HG03571 (cell line): ENCODE results near the gene MRPL18.
"Not testable (repeated sequence)": the region's sequence is repeated elsewhere in the genome, so short reads cannot be mapped to it uniquely, and the experiment has no call there.

ENCODE experiments used
- ATAC-seq: cut with Tn5 transposase; IDR thresholded peaks from one replicate; pipeline ENCODE4 v1.9.1; 2021; ENCODE audit not compliant: unreplicated experiment

The MRPL18 gene

GRCh38 chr6:159815410-159815809 lies 25.1 kb downstream of the MRPL18 start:
- no peak for ATAC-seq

DNA sequence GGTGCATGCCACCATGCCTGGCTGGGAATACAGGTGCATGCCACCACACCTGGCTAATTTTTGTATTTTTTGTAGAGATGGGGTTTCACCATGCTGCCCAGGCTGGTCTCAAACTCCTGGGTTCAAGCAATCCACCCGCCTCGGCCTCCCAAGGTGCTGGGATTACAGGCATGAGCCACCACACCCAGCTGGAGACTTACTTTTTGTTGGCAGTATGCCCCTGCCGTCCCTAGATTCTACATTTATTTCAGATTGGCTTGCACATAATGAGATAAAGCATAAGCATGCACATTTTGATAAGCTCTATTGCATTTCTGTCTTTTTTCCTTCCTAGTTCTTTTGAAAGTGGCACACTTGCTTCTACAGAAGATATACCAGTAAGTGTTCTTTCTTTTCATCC lies 26.5 kb downstream of the MRPL18 start:
- ATAC-seq: not testable (repeated sequence)

GRCh38 chr6:159817951-159818739 lies 27.9 kb downstream of the MRPL18 start:
- no peak for ATAC-seq

- no peak for ATAC-seq
Measured at GRCh38 chr6:159819098-159819497, 28.8 kb downstream of the MRPL18 start.

DNA sequence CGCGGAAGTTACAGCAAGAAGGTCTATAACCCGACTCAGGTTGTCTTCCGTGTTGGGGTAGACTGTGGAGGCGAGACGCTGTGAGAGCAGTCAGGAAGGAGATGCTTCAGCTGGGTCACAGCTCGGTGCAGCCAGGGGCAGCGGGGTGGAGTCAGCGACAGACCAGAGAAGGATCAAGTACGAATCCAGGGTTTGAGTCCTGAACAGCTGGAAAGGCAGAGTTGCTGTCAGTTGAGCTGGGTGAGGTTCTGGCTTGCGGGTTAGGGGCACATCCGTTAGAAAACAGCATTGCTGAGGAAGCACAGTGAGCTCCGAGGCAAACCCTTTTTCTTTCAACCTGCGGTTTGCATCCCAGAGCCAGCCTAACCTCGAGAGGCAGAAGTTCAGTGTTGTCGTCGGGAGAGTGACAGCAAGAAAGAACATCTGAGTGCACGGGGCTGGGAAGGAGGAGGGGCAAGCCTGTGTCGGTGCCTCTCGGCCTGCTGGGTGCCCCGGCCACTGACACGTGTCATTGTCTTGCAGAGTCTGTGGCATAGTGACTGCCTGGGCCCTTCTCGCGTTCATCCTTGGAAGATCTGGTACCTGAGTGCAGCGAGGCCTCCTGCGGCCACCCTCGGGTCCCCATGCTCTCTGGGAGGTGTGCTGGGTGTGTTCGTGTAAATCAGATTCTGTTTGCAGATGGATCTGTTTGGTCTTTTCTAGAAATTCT lies 29.8 kb downstream of the MRPL18 start:
- ATAC-seq: no peak

- ATAC-seq: no peak
Measured at GRCh38 chr6:159821122-159821521, 30.9 kb downstream of the MRPL18 start.

DNA sequence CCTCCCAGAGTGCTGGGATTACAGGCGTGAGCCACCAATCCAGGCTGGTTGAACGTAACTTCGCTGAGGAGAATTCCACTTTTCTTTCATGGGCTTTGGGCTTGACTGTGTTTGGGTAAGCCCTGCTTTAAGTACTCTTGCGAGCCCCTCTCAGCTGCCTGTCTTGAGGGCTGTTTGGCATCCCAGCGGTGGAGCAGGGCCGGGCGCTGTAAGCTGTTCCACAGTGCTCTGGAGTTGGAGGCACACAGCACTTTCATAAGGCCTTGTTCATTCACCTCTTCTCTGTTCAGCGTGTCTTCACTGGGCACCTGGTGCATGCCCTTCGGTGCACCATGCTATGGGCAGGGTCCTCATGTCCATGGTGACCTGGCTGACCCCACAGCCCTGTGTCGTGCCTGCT lies 31.5 kb downstream of the MRPL18 start:
- ATAC-seq: no peak

DNA sequence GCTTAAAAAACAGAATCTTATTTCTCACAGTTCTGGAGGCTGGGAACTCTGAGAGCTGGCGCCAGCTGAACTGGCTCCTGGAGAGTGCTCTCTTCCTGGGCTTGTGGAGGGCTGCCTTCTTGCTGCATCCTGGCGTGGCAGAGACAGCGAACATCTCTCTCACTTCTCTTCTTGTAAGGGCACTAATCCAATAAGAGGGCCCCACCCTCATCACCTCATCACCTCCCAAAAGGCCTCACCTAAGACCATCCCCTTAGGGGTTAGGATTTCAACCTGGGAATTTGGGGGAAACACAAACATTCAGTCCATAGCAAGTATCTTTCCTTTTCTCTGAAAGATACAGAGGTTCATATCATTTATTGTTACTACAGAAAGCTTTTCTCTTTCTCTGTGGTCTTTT lies 33.7 kb downstream of the MRPL18 start:
- ATAC-seq: no peak

DNA sequence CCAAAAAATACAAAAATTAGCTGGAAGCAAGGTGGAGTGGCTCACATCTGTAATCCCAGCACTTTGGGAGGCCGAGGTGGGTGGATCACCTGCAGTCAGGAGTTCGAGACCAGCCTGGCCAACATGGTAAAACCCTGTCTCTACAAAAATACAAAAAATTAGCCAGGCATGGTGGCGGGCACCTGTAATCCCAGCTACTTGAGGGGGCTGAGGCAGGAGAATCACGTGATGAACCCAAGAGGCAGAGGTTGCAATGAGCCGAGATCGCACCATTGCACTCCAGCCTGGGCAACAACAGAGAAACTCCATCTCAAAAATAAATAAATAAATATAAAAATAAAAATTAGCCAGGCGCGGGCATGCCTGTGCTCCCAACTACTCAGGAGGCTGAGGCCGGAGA lies 34.4 kb downstream of the MRPL18 start:
- not testable (repeated sequence) for ATAC-seq

DNA sequence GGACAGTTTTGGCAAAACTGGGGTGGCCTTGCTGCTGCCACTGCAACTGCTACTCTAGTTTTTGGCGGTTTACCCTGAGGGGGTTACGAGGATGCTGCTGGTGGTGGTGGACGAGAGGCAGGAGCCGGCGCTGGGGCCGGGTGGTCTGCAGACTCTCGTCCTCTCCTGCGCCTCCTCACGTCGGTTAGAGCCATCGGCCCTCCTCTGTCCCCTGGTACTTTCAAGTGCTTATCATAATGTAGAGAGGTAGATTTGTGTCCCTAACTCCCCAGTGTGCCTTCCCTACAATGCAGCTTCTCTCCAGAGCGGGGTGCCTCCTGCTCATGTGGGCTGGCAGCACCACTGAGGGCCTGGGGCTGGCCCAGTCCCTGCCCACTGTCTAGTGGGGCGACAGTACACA lies 35.7 kb downstream of the MRPL18 start:
- no peak for ATAC-seq

DNA sequence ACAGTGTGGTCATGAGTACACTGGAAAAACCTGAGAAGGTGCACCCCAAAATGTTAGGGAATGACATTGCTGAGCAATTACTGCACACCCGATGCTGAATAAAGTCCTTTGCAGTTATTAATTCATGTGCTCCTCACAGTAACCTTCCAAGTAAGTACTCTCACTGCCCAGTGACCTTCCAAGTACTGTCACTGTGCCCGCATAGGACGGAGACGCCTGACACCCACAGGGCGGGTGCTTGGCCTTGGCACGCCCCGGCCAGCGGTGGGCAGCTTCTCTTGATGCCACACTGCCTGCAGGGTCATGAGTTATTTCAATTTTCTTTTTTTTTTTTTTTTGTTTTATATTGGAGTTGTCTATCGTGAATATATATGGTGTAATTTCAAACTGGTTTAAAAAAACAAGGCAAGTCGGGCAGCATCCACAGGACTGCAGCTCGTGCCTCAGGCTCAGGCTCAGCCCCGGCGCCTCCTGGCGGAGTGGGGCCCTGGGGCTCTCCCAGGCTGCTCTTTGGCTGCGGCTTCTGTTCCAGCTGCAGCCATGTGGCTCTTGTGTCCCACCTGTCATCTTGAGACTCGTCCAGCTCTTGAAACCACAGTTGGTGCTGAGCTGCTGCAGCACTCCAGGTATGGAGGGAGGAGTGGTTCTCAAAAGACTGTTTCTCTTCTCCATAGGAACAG lies 36.8 kb downstream of the MRPL18 start:
- no peak for ATAC-seq

DNA sequence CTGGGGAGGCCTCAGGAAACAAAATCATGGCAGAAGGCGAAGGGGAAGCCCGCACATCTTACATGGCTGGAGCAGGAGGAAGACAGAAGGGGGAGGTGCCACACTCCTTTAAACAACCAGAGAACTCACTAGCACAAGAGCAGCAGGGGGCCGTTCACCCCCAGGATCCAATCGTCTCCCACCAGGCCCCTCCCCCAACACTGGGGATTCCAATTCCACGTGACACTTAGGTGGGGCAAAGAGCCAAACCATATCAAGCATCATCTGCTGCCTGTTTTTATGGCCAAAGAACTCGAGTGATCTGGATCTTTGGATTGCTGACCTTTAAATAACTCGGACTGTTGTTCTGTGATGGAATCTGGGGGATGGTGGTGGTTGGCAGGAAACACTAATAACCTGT lies 37.8 kb downstream of the MRPL18 start:
- no peak for ATAC-seq

DNA sequence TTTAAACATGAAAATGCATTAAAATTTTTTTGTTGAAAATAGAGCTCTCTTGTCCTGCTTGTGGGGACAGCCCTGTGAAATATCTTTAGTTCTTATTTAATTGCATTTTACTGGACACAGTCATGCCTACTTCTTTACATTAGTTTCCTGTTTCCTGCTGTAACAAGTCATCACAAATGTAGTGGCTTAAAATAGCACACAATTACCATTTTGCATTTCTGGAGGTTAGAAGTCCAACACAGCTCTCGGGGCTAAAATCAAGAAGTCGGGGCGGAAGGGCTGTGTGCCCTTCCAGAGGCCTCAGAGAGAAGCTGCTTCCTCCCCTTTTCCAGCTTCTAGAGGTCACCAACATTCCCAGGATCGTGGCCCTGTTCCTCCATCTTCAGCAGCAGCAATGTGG lies 39.3 kb downstream of the MRPL18 start:
- ATAC-seq: peak; percentile 63

DNA sequence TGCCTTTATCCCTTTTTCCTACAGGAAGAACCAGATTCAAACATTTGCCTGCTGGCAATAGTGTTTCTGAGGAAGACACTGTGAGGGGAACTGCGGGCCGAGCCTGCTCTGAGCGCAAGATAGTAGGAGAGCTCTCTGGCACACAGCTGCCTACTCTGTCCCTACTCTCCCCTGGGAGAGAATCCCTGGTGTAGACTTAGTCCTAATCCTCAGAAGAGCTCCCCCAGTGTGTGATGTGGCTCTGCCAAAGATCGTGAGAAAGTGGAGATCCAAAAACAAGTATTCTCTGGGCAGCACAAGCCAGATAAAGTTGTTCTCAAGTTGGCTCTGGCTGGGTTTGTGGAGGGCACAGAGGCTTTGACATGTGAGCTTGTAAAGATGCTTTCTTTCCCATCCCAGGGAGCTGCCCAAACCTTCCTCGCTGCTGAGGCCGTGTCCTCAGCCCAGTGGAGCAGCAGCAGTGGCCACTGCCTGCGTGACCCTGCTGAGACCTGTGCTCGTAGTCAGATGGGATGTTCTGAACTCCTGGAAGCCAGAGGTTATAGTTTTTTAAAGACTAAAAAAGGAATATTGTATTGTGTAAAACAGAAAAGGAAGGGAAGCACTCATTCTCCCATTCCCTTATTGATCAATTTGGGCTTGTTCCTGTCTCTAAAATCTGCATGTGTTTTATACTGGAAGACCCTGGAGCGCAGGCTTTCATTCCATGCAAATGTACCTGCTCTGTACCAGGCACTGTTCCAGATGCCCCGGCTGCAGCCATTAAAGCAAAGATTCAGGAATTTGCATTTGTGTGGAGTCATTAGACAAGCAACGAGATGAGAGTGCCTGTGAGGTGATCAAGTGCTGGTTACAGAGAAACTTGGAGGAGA lies 40.5 kb downstream of the MRPL18 start:
- no peak for ATAC-seq

DNA sequence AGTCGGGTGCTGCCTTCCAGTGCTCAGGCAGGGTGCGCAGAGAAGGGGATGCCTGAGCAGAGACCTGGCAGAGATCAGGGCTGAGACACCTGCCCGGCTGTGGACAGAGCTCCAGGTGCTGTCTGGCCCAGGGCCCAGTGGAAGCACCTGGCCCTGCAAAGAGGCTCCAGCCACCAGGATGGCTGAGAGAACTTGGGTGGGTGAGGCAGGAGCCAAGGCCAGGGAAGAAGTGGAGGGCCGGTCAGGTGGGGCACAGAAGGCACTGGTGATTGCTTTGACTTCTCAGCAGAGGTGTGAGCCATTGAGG lies 41.1 kb downstream of the MRPL18 start:
- ATAC-seq: no peak

DNA sequence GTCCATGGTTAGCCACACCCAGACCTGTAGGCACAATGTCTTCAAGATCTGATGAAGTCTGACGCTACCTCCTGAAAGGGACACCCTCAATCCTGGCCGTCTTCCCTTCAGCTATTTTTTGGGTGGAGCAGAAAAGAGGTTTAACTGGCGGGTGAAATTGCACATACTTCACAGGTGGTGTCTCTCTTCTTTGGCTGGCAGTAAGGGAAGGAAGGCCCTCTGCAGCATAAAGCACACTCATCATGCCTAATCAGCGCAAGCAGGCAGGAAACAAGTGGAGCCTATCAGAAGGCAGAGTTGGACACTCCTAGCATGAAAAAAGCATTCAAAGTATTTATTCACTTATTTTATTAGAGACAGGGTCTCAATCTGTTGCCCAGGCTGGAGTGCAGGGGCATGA lies 42.7 kb downstream of the MRPL18 start:
- no peak for ATAC-seq

DNA sequence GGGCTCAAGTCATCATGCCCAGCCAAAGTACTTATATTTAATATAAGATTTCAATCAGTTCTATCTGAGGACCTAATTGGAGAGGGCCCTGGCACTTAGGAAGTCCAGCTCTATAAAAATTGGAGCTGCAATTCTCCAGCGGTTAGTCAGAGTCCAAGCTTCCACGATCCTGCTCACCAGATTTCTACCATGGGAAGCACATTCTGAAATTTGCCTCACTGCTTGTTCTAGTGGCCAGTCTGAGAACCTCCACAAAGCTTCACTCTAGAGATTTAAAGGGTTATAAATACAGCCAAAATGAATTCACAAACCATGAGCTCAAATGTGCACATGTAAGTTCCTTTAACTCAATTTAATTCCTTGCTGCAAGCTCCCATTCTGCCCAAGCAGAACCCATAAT lies 43.3 kb downstream of the MRPL18 start:
- ATAC-seq: no peak

DNA sequence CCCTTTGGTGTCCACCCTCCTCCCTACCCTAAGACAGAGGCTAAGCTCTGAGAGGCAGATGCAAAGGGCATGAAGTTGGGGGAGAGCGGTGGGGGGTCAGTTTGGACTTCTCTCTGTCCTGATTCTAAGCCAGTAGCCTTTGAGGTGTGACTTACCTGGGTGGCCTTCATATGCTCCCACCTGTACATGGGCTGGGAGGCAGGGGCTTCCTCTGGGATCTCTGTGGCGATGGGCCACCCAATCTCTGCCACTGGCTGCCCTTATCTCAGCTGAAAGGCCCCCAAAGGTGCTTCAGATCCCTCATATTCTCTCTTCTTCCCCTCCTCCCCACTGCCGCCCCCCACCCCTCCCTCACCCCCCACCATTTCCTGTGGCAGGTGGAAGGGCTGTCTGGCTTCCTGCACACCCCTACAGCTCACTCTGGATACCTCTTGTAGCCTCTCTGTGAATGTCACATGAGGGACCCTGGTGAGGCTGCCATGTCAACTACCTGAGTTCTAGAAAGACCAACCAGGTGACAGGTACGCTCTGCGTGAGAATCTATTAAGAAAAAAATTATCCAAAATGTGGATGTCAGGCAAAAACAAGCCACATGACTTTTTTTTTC lies 43.8 kb downstream of the MRPL18 start:
- ATAC-seq: no peak

GRCh38 chr6:159836718-159837490 lies 46.6 kb downstream of the MRPL18 start:
- no peak for ATAC-seq

GRCh38 chr6:159837511-159837910 lies 47.2 kb downstream of the MRPL18 start:
- no peak for ATAC-seq
